Measurements from ENCODE around the gene PRKAG3. TPM values are rescaled to one million over a fixed set of nuclear protein-coding genes. Genes with fewer than 3 reads are reported as not detected.
A peak's percentile ranks its signal among the peaks of the same experiment; 100 is the strongest.

The PRKAG3 gene
- total RNA-seq, result not detected

GRCh38 chr2:218831378-218831990 lies at the start of gene PRKAG3:
Gene PRKAG3, minus strand, starts transcription at chr2:218831803.
- FAIRE-seq, result no peak

GRCh38 chr2:218880859-218881594 lies 49.4 kb upstream of the PRKAG3 start:
- FAIRE-seq (no peak), DNase-seq (ENCODE audit: low spot score in 2 of 2) (peak in 1 of 2 donors; percentile 39)

More at GRCh38 chr2:218831378-218831990, at the start of gene PRKAG3:
- DNase-seq (ENCODE audit: low spot score in 2 of 2), result no peak

- DNase-seq (ENCODE audit: low spot score in 2 of 2) (peak; percentile 42 to 69), FAIRE-seq (no peak)
Observed at GRCh38 chr2:218880102-218880858, 48.7 kb upstream of the PRKAG3 start, which contains the start of gene WNT10A. Gene WNT10A, plus strand, starts transcription at chr2:218880852. Its CDS starts 144 bp downstream, at chr2:218880996.

GRCh38 chr2:218879776-218880101 lies 48.1 kb upstream of the PRKAG3 start:
- FAIRE-seq (no peak), DNase-seq (ENCODE audit: low spot score in 2 of 2) (no peak)

GRCh38 chr2:218878926-218879761 lies 47.5 kb upstream of the PRKAG3 start:
- FAIRE-seq (no peak), DNase-seq (ENCODE audit: low spot score in 2 of 2) (no peak)

- FAIRE-seq (no peak), DNase-seq (ENCODE audit: low spot score in 2 of 2) (no peak)
Observed at GRCh38 chr2:218878486-218878885, 46.9 kb upstream of the PRKAG3 start.

- DNase-seq (ENCODE audit: low spot score in 2 of 2), result no peak
- FAIRE-seq, result no peak
Observed at GRCh38 chr2:218877891-218878290, 46.3 kb upstream of the PRKAG3 start.

- no peak for FAIRE-seq
Observed at GRCh38 chr2:218877331-218877730, 45.7 kb upstream of the PRKAG3 start.

GRCh38 chr2:218876562-218877219 lies 45.1 kb upstream of the PRKAG3 start:
- peak; percentile 81 to 83 for DNase-seq (ENCODE audit: low spot score in 2 of 2)
- FAIRE-seq, result no peak

More at GRCh38 chr2:218877331-218877730, 45.7 kb upstream of the PRKAG3 start:
- no peak for DNase-seq (ENCODE audit: low spot score in 2 of 2)

GRCh38 chr2:218875692-218876246 lies 44.2 kb upstream of the PRKAG3 start:
- no peak for DNase-seq (ENCODE audit: low spot score in 2 of 2)
- FAIRE-seq, result no peak

GRCh38 chr2:218873359-218874194 lies 42.0 kb upstream of the PRKAG3 start:
- FAIRE-seq, result no peak
- DNase-seq (ENCODE audit: low spot score in 2 of 2), result no peak

GRCh38 chr2:218872645-218873358 lies 41.2 kb upstream of the PRKAG3 start:
- FAIRE-seq, result no peak

GRCh38 chr2:218871345-218872302 lies 40.0 kb upstream of the PRKAG3 start:
- DNase-seq (ENCODE audit: low spot score in 2 of 2), result peak in 1 of 2 donors; percentile 54
- FAIRE-seq, result no peak

More at GRCh38 chr2:218872645-218873358, 41.2 kb upstream of the PRKAG3 start:
- DNase-seq (ENCODE audit: low spot score in 2 of 2), result no peak

- FAIRE-seq (no peak), DNase-seq (ENCODE audit: low spot score in 2 of 2) (no peak)
Observed at GRCh38 chr2:218870984-218871344, 39.4 kb upstream of the PRKAG3 start.

GRCh38 chr2:218869064-218869463 lies 37.5 kb upstream of the PRKAG3 start:
- DNase-seq (ENCODE audit: low spot score in 2 of 2), result no peak
- FAIRE-seq, result no peak

GRCh38 chr2:218867900-218868299 lies 36.3 kb upstream of the PRKAG3 start:
- FAIRE-seq (no peak), DNase-seq (ENCODE audit: low spot score in 2 of 2) (no peak)

- FAIRE-seq (no peak), DNase-seq (ENCODE audit: low spot score in 2 of 2) (no peak)
Observed at GRCh38 chr2:218865999-218866398, 34.4 kb upstream of the PRKAG3 start.
